GM20431 (cell line): ENCODE results near the gene MCM3AP.

ENCODE experiments used
- in situ Hi-C: fragments of 300-500 bp; cut with MseI, MboI; formaldehyde crosslinking; loops from one replicate; pipeline ENCODE4 v1.15.0; 2020; ENCODE audit warnings: low sequenced_read_pairs; ENCODE audit not compliant: unreplicated experiment

MCM3AP gene

DNA sequence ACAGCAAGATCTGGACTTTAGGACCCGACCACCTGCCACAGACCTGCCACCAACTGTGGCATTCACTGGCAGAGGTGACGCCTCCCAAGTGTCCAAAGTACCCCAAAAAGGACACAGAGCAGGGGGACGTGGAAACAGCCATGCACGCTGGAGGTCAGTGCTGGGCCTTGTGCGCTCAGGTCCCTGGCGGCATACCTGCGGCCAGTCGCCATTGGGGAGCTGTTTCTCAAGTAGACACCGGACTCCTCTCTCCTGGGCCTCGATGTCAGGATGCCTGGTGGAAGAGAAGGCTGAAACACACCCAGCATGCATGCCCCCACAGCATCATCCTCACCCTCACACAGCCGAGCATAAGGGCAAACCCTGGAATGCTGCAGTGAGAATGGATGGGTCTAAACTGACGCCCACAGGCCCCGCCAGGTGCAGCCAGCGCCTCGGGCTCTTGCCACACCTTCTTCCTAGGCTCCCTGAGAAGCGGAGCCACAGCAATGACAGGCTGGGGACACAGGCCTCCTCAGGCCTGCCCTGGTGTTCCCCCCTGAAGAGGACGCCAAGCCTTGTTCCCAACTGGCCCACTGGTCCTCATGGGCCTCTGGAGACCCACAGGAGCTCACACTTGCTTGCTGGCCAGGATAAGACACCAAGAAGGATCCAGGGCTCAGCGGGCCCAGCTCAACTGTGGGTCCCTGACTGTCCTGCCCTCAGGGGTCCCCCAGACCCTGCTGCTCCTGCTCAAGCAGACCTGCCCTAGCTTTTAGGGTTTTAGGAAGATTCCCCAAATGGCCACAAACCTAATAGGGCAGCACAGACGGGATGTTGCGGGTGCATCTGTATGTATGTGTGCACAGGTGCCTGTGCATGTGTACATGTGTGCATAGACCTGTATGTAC lies 93.5 kb downstream of the MCM3AP start:
- in situ Hi-C loops: no loop called here

DNA sequence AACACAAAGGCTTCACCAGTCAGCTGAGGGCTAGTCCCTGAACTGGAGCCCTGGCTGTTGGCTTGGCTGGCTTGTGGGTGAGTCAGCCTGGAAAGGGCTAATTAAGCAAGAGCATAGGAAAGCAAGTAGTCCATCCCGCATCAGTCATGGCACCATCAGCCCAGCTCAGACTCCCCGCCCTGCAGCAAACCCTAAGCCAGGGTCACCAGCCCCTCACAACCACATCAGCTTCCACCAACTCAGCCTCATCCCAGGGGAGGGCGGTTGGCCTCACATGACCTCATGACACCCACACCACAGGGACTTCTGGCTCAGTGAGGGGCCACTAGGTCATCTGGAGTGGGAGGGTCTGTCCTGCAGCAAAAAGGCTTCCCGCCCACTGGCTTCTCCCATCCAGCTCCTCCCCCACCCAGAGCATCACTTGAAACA lies 94.1 kb downstream of the MCM3AP start:
- in situ Hi-C loops: no loop called here

DNA sequence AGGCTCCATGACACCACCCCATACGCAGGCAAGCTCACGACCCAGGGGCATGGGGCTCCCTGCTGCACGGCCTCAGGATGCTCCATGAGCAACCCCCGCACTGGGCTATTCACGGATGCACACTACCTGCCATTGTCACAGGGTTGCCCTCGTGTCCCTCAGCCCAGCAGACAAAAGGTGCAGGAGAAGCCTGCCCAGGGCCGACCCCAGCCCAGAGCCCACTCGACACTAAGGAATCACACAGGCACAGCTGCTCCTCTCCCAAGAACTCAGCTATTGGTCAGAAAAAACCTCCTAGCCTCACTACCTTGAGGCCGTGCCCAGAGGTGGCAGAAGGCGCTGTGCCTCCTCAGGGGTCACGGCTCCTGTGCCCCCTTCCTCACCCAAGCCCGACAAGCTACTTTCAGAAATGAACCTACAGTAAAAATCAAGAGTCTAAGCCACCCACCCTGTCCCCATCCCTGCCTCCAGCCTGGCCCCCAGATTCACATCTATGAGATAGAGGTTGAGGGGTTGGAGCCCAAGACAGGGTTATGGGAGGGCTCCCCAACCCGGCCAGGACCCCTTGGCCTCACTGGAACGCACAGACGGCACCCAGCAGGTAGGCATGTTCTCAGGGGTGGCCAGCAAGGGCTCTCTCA lies 94.8 kb downstream of the MCM3AP start:
- in situ Hi-C loops: no loop called here

DNA sequence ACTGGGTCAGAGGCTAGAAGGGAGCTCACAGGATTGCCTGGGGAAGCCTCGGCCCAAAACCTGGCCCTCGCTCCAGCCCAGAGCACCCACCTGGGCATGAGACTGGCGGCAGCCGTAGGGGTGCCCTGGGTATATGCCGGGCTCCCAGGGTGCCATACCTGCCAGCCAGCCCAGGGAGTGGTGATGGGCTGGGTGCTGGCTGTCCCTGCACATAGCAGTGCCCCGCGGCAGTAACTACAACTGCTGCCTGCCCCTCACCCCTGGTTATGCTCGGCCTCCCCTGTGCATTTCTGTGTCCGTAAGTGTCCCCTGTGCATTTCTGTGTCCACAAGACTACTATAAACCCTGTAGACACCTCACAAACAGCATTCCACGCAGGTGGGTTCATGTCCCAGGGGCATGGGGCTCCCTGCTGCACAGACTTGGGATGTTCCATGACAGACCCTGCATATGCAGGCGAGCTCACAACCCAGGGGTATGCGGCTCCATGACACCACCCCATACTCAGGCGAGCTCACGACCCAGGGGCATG lies 95.4 kb downstream of the MCM3AP start:
- in situ Hi-C loops: no loop called here

DNA sequence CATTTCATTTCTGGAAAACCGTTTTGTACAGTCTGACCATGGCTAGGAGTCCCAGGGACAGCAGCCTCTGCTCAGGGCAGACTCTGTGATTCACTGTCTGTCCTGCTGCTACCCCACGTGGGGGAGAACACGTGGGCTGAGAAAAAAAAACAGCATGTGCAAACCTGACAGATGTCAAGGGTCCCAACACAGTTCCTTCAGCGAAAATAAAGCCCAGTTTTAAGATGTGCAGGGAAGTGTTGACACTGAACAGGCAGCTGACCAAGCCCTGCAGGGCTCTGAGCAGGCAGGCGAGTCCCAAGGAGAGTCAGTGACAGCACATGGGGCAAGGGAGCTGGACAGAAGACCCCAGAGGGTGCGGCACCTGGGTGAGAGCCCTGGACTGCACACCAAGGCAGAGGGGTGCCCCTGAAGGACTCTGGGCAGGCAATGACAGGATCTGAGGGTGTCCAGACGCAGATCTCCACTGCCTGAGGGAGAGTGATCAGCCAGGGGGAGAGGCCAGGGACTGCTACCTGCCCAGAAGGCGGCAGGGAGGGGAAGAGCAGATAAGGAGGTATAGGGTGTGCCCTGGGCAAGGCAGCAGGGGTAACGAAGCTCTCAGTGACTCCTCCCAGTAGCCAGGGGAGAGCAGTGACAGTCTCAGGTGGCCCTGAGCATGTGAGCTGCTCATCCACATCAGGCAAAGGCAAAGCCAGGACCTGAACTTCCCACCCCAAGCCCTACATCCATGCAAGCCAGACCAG lies 96.0 kb downstream of the MCM3AP start:
- in situ Hi-C loops: no loop called here

DNA sequence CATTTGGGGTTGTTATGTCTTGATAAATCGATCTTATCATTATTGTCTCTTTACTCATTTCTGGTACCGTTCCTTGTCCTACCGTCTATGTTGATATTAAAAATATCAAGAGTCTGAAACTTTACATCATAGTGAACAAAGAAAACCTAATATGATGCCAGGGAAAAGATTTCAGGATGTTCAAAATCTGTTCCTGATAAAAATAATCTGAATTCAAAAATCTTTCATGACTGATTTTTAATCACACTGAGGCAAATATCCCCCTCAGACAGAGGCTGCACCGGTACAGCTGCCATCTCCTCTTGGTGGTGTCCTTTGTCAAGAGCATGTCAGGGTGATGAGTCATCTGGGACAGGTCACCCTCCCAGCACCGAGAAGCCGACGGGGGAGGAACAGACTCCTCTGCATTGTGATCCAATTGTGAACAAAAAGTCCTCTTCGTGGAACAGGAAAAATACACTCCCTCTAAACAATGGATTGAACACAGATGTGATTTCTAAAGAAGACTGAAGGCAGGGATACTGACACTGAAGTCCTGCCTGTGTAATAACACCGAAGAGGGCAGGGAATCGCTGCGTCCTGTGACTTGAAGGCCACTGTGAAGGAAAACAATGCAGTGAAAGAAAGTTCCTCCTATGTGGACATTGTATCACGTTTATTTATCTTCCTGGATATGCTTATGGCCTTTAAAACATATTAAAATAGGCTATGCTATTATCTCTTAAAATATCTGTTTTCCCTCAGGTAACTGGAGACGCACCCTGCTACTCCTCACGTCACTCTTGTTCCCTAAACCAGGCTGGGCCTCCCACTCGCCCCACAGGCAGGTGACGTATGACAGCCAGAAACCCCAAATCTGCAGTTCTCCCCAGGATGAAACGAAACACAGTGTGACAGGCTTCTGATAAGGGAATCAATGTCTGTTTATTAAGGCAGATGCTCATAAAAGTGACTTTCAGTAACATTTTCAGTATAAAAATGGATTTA lies 96.9 kb downstream of the MCM3AP start:
- in situ Hi-C loops: no loop called here

DNA sequence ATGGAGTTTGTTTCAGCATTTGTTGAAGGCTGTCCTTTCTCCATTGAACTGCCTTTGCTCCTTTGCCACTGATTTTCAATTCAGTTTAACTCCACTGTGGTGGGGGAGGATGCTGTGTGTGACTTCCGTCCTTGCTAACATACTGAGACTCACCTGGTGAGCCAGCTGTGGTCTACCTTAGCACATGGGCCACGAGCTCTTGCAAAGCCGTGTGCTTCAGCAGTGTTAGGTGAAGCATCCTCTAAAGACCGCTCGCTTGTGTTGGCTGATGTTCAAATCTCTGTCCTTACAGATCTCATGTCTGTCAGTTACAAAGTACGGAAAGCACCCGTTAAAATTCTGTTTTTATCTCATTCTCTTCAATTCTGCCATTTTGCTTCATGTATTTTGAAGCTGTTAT lies 97.6 kb downstream of the MCM3AP start:
- in situ Hi-C loops: no loop called here

DNA sequence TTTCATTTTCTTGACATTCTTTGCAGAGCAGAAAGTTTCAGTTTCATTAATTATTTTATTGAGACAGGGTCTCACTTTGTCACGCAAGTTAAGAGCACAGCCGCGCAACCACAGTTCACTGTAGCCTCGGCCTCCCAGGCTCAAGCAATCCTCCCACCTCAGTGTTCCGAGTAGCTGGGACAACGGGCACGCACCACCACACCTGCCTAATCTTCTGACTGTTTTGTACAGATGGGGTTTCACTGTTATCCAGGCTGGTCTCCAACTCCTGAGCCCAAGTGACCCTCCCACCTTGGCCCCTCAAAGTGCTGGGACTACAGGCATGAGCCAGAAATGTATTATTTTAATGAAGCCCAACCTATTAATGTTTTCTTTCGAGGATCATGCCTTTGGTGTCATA lies 98.2 kb downstream of the MCM3AP start:
- in situ Hi-C loops: no loop called here

DNA sequence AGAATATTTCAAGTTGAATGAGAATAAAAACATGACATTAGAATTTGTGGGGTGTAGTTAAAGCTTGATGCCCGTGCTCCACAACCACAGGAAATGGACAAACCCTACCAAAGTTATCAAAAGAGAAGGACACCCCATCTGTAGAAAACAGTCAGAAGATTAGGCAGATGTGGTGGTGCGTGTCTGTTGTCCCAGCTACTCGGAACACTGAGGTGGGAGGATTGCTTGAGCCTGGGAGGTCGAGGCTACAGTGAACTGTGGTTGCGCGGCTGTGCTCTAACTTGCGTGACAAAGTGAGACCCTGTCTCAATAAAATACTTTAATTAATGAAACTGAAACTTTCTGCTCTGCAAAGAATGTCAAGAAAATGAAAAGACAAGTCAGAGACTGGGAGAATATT lies 99.7 kb downstream of the MCM3AP start:
- in situ Hi-C loops: no loop called here
